GM12891 (cell line): ENCODE measurements around the gene TCF7L1.

ENCODE experiments used
- PAX5 ChIP-seq: IDR thresholded peaks from 2 replicates; pipeline ENCODE4 v1.6.1; 2011; ENCODE audit warnings: low read length, moderate library complexity, mild to moderate bottlenecking; ENCODE audit not compliant: insufficient read depth, severe bottlenecking
- POLR2A ChIP-seq: IDR thresholded peaks from 2 replicates; pipeline ENCODE4 v1.6.1; 2011; ENCODE audit warnings: low read depth, low read length, control low read depth
- POLR2AphosphoS5 ChIP-seq: IDR thresholded peaks from 2 replicates; pipeline ENCODE4 v1.6.1; 2011; ENCODE audit warnings: low read depth, low read length, control low read depth
- POU2F2 ChIP-seq: IDR thresholded peaks from 2 replicates; pipeline ENCODE4 v1.6.1; 2011; ENCODE audit warnings: low read depth, mild to moderate bottlenecking, control low read depth, low read length, moderate library complexity
- TAF1 ChIP-seq: IDR thresholded peaks from 2 replicates; pipeline ENCODE4 v1.6.1; 2011; ENCODE audit warnings: low read depth, low read length, control low read depth

GRCh38 chr2:85157345-85157744 lies 24.2 kb downstream of the TCF7L1 start:
- no peak for TF ChIP-seq POLR2A
- TF ChIP-seq POLR2AphosphoS5: no peak
- no peak for TF ChIP-seq POU2F2
- TF ChIP-seq TAF1: no peak
- no peak for TF ChIP-seq PAX5
